Hematopoietic multipotent progenitor cell treated with erythropoietin and hydrocortisone succinate and interleukin-3 and kit ligand, for 15 days (in vitro differentiated cells): Measurements from ENCODE around the gene DAB1.

Source experiments
- DNase-seq: peaks from one replicate; pipeline ENCODE4 v3.0.0-alpha.2; 2015; ENCODE audit warnings: low spot score

Gene DAB1

GRCh38 chr1:56975446-56975845 is 448.4 kb downstream of the DAB1 start:
- DNase-seq, result no peak

- no peak for DNase-seq
These were observed 449.7 kb downstream of the DAB1 start for GRCh38 chr1:56973923-56974742.

GRCh38 chr1:56972976-56973375 is 450.9 kb downstream of the DAB1 start:
- no peak for DNase-seq

GRCh38 chr1:56970280-56970679 is 453.6 kb downstream of the DAB1 start:
- DNase-seq, result no peak

- DNase-seq, result no peak
These were observed 454.9 kb downstream of the DAB1 start for GRCh38 chr1:56968878-56969495.

GRCh38 chr1:56967900-56968832 is 455.7 kb downstream of the DAB1 start:
- DNase-seq, result no peak

- DNase-seq, result no peak
These were observed 456.5 kb downstream of the DAB1 start for GRCh38 chr1:56967355-56967754.

GRCh38 chr1:56966698-56966999 is 457.2 kb downstream of the DAB1 start:
- DNase-seq, result no peak

GRCh38 chr1:56965916-56966697 is 457.8 kb downstream of the DAB1 start, which contains the start of gene C8B:
Gene C8B (minus strand): TSS chr1:56966015. CDS start chr1:56965948, 67 bp downstream.
- DNase-seq, result no peak

- no peak for DNase-seq
These were observed 458.7 kb downstream of the DAB1 start for GRCh38 chr1:56965191-56965590.

- DNase-seq, result no peak
These were observed 459.4 kb downstream of the DAB1 start for GRCh38 chr1:56964349-56965017.

- no peak for DNase-seq
These were observed 460.2 kb downstream of the DAB1 start for GRCh38 chr1:56963667-56964066.

- DNase-seq, result no peak
These were observed 462.4 kb downstream of the DAB1 start for GRCh38 chr1:56961426-56961825.

GRCh38 chr1:56958526-56958925 is 465.3 kb downstream of the DAB1 start:
- no peak for DNase-seq

GRCh38 chr1:56957931-56958330 is 465.9 kb downstream of the DAB1 start:
- DNase-seq, result no peak

- no peak for DNase-seq
These were observed 469.2 kb downstream of the DAB1 start for GRCh38 chr1:56954664-56955063.

GRCh38 chr1:56953386-56953785 is 470.5 kb downstream of the DAB1 start:
- DNase-seq, result no peak

- DNase-seq, result no peak
These were observed 471.4 kb downstream of the DAB1 start for GRCh38 chr1:56952501-56952900.

GRCh38 chr1:56948403-56949023 is 475.3 kb downstream of the DAB1 start:
- no peak for DNase-seq
